ENCODE results near the gene CREBBP.

- TF ChIP-seq POLR2AphosphoS5 (IDR thresholded peaks at IDR 0.05; ENCODE audit: borderline replicate concordance, low read depth, low read length): no peak
- TF ChIP-seq EZH2 (IDR thresholded peaks at IDR 0.05): no peak
- no peak for TF ChIP-seq FOXP2 (optimal IDR thresholded peaks at IDR 0.05; ENCODE audit: control extremely low read depth, extremely low read length, insufficient read depth)
Measured at GRCh38 chr16:3698941-3699340, 181.6 kb downstream of the CREBBP start.

All from SK-N-MC (cell line).